Osteoblast (primary cell): ENCODE results near the gene CLDN34. TPM values are rescaled to one million over a fixed set of nuclear protein-coding genes. Genes with fewer than 3 reads are reported as not detected.

Experiments used
- DNase-seq: peaks from one replicate; pipeline ENCODE4 v3.0.0; 2011; ENCODE audit warnings: low spot score, mixed read lengths; ENCODE audit not compliant: insufficient read length; ENCODE audit errors: missing footprints
- H2AFZ ChIP-seq: 2 replicates; pipeline ENCODE4 v1.6.0; 2011; ENCODE audit warnings: mild to moderate bottlenecking, low read length
- H3K27ac ChIP-seq: 2 replicates; pipeline ENCODE4 v1.5.1; 2011; ENCODE audit warnings: mild to moderate bottlenecking, low read depth, low read length, moderate library complexity
- H3K27me3 ChIP-seq: 2 replicates; pipeline ENCODE4 v1.6.0; 2012; ENCODE audit warnings: mild to moderate bottlenecking, control low read depth, inconsistent platforms, low read length, moderate library complexity; ENCODE audit not compliant: insufficient read depth
- H3K36me3 ChIP-seq: 2 replicates; pipeline ENCODE4 v1.5.1; 2011; ENCODE audit warnings: mild to moderate bottlenecking, low read length, control low read depth, moderate library complexity; ENCODE audit not compliant: insufficient read depth
- H3K4me1 ChIP-seq: 2 replicates; pipeline ENCODE4 v1.5.1; 2011; ENCODE audit warnings: mild to moderate bottlenecking, low read length, control low read depth, moderate library complexity; ENCODE audit not compliant: insufficient read depth
- H3K4me2 ChIP-seq: 2 replicates; pipeline ENCODE4 v1.6.0; 2011; ENCODE audit warnings: mild to moderate bottlenecking, low read length; ENCODE audit not compliant: insufficient read depth
- H3K4me3 ChIP-seq: fragments of 200-600 bp; sonication (generic); 3 replicates; pipeline ENCODE4 v1.5.1; 2012; ENCODE audit warnings: mild to moderate bottlenecking, low read length, inconsistent platforms; ENCODE audit not compliant: insufficient read depth
- H3K79me2 ChIP-seq: 2 replicates; pipeline ENCODE4 v1.6.0; 2012; ENCODE audit warnings: mild to moderate bottlenecking, low read length, control low read depth, inconsistent platforms; ENCODE audit not compliant: insufficient read depth
- H3K9me3 ChIP-seq: 2 replicates; pipeline ENCODE4 v1.5.1; 2011; ENCODE audit warnings: low read depth, low read length, control low read depth
- H4K20me1 ChIP-seq: 2 replicates; pipeline ENCODE4 v1.6.0; 2012; ENCODE audit warnings: mild to moderate bottlenecking, low read length, control low read depth; ENCODE audit not compliant: insufficient read depth
- total RNA-seq: library from RNA; depleted of rRNA; stranded (reverse); fragments of >200 nt; gene quantifications from 2 replicates; pipeline ENCODE4 v1.2.3, GENCODE V29; 2012
- TF ChIP-seq, protein P1 (sequence below): IDR thresholded peaks from 2 replicates; pipeline ENCODE4 v1.5.1; 2011; ENCODE audit warnings: mild to moderate bottlenecking, low read depth, low read length, moderate library complexity; ENCODE audit errors: extremely low read depth

Gene CLDN34
- total RNA-seq, 1 donor: under 0.01 TPM

DNA sequence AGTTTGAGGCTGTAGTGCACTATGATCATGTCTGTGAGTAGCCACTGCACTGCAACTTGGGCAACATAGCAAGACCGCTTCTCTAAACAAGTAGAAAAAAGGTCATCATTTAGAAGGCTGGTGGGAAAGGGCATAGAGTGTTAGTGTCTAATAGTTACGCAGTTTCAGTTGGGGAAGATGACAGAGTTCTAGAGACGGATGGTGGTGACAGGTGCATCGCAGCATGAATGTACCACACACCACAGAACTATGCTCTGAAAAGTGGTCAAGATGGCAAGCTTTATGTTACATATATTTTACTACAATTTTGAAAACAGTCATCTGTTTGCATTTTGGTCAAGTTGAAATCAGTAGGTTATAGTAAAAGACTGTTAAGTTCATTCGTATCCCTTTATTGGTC, 23.7 kb upstream of the CLDN34 start:
- Histone ChIP-seq H3K27me3 (no peaks in the 10 kb centered on the region), H4K20me1 (peaks cover 5% of the 10 kb centered on the region), H3K4me2 (no peak overlapping the region), H3K4me1 (peaks cover 6% of the 10 kb centered on the region), H3K9me3 (no peaks in the 10 kb centered on the region), H2AFZ (no peak overlapping the region), H3K79me2 (no peaks in the 10 kb centered on the region), H3K36me3 (peaks cover 18% of the 10 kb centered on the region), H3K4me3 (no peak overlapping the region), H3K27ac (no peak overlapping the region)
- TF ChIP-seq, protein P1, sequence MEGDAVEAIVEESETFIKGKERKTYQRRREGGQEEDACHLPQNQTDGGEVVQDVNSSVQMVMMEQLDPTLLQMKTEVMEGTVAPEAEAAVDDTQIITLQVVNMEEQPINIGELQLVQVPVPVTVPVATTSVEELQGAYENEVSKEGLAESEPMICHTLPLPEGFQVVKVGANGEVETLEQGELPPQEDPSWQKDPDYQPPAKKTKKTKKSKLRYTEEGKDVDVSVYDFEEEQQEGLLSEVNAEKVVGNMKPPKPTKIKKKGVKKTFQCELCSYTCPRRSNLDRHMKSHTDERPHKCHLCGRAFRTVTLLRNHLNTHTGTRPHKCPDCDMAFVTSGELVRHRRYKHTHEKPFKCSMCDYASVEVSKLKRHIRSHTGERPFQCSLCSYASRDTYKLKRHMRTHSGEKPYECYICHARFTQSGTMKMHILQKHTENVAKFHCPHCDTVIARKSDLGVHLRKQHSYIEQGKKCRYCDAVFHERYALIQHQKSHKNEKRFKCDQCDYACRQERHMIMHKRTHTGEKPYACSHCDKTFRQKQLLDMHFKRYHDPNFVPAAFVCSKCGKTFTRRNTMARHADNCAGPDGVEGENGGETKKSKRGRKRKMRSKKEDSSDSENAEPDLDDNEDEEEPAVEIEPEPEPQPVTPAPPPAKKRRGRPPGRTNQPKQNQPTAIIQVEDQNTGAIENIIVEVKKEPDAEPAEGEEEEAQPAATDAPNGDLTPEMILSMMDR: no peak
- DNase-seq: no peak

DNA sequence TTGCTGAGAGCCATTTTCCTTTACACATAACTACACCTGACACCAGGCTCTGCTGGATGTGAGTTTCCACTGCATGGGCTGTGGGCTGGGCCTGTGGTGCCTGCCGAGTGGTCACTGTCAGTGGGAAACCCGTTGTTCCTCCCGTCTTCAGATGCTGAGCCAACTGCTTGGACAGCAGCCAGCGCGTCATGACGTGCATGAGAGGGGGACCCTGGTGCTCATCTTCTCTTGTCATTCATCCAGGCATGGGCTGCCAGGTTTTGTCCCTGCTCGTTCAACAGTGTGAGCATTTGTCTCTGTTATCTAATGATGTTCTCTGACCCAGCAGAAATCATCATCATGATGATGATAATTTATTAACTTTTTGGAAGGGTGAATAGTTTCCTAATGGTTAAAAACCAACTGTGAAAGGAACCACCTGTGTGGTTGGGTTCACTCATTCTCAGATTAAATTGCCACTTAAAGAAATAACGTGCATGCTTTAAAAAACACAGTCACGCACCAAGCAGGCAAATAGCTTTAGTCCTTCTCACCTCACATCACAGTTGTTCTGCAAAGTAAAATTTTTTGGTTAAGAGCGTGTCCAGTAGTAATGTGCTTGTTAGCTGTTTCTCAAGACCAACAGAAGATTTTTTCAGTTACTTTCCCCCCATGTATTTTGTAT, 19.9 kb upstream of the CLDN34 start:
- Histone ChIP-seq H3K79me2 (no peaks in the 10 kb centered on the region), H3K4me3 (no peak overlapping the region), H2AFZ (no peak overlapping the region), H3K9me3 (peaks cover 3% of the 10 kb centered on the region), H3K4me2 (no peak overlapping the region), H3K27ac (no peak overlapping the region), H3K4me1 (peaks cover 13% of the 10 kb centered on the region), H3K36me3 (peaks cover 11% of the 10 kb centered on the region), H4K20me1 (no peaks in the 10 kb centered on the region), H3K27me3 (no peaks in the 10 kb centered on the region)
- TF ChIP-seq, protein P1: no peak
- no peak for DNase-seq

DNA sequence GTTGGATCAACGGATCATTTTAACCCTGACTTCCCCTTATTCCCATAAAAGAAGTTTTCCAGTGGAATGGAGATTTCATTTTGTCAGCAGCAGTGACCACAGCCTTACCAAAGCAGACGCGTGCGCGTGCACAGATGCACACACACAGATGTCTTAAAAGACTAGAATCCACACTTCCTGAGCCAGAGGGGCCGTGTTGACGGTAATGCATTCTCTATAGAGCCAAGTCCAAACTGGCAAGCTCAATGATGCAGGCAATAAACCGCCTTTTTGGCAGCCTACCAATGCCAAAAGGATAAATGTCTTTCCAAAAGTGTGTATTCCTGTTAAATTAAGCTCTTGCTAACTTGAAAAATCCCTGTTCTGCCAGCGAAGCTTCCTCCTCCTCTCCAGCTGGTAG, 18.8 kb upstream of the CLDN34 start:
- peak overlapping the region; percentile 30 for H3K27ac ChIP-seq
- peaks cover 11% of the 10 kb centered on the region for H3K36me3 ChIP-seq
- no peaks in the 10 kb centered on the region for H3K27me3 ChIP-seq
- H3K4me3 ChIP-seq: no peak overlapping the region
- H4K20me1 ChIP-seq: no peaks in the 10 kb centered on the region
- peak overlapping the region; percentile 6 for H3K4me2 ChIP-seq
- DNase-seq: no peak
- TF ChIP-seq, protein P1: no peak
- no peak overlapping the region for H2AFZ ChIP-seq
- H3K79me2 ChIP-seq: no peaks in the 10 kb centered on the region
- peaks cover 13% of the 10 kb centered on the region for H3K4me1 ChIP-seq
- peaks cover 5% of the 10 kb centered on the region for H3K9me3 ChIP-seq

DNA sequence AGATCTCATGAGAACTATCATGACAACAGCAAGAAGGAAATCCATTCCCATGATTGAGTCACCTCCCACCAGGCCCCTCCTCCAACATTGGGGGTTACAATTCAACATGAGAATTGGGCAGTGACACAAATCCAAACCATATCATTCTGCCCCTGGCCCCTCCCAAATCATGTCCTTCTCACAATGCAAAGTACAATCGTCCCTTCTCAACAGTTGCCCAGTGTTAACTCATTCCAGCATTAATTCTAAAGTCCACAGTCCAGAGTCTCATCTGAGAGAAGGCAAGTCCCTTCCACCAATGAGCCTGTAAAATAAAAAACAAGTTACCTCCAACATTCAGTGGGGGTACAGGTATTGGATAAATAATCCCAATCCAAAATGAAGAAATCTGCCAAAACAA, 14.9 kb upstream of the CLDN34 start:
- H3K4me3 ChIP-seq: no peak overlapping the region
- peaks cover 23% of the 10 kb centered on the region for H3K4me1 ChIP-seq
- no peak overlapping the region for H3K27ac ChIP-seq
- no peaks in the 10 kb centered on the region for H3K27me3 ChIP-seq
- DNase-seq: no peak
- TF ChIP-seq, protein P1: no peak
- H4K20me1 ChIP-seq: no peaks in the 10 kb centered on the region
- H3K4me2 ChIP-seq: no peak overlapping the region
- no peaks in the 10 kb centered on the region for H3K36me3 ChIP-seq
- no peaks in the 10 kb centered on the region for H3K79me2 ChIP-seq
- H2AFZ ChIP-seq: no peak overlapping the region
- peaks cover 5% of the 10 kb centered on the region for H3K9me3 ChIP-seq
